Neural cell (in vitro differentiated cells): Measurements from ENCODE around the gene ANKRD42. TPM values are rescaled to one million over a fixed set of nuclear protein-coding genes. Genes with fewer than 3 reads are reported as not detected.

Source experiments
- H2AFZ ChIP-seq: fragments of 200-600, 300-800 bp; sonication (generic), shearing (Covaris generic); 2 replicates; pipeline ENCODE4 v1.6.0; 2014; ENCODE audit warnings: low read depth, mild to moderate bottlenecking, antibody characterized with exemption, low read length, moderate library complexity
- H3F3A ChIP-seq: fragments of 200-600 bp; shearing (Covaris generic); 2 replicates; pipeline ENCODE4 v1.6.1; 2016; ENCODE audit warnings: mild to moderate bottlenecking, moderate library complexity, mixed read lengths, antibody characterized with exemption, low read length; ENCODE audit not compliant: insufficient read depth, poor library complexity, severe bottlenecking
- H3K27ac ChIP-seq: fragments of 200-600, 300-800 bp; sonication (generic), shearing (Covaris generic); 2 replicates; pipeline ENCODE4 v1.5.1; 2014; ENCODE audit warnings: mild to moderate bottlenecking, low read length, moderate library complexity
- H3K27me3 ChIP-seq: fragments of 300-800, 200-600 bp; sonication (generic), shearing (Covaris generic); 2 replicates; pipeline ENCODE4 v1.6.0; 2014; ENCODE audit warnings: mild to moderate bottlenecking, low read depth, low read length, moderate library complexity; ENCODE audit not compliant: insufficient read depth
- H3K36me3 ChIP-seq: fragments of 300-800, 200-600 bp; sonication (generic), shearing (Covaris generic); 2 replicates; pipeline ENCODE4 v1.5.1; 2014; ENCODE audit warnings: mild to moderate bottlenecking, antibody characterized with exemption, low read length, moderate library complexity; ENCODE audit not compliant: insufficient read depth
- H3K4me2 ChIP-seq: fragments of 300-800, 200-600 bp; sonication (generic), shearing (Covaris generic); 2 replicates; pipeline ENCODE4 v1.6.0; 2014; ENCODE audit warnings: mild to moderate bottlenecking, low read length
- H3K4me3 ChIP-seq: fragments of 300-800, 200-600 bp; sonication (generic), shearing (Covaris generic); 2 replicates; pipeline ENCODE4 v1.5.1; 2014; ENCODE audit warnings: mild to moderate bottlenecking, low read length, moderate library complexity
- H3K79me2 ChIP-seq: fragments of 200-600 bp; shearing (Covaris generic); replicated peaks from 2 replicates; pipeline ENCODE4 v1.6.0; 2014; ENCODE audit warnings: mild to moderate bottlenecking, low read length, moderate library complexity; ENCODE audit not compliant: insufficient read depth
- H3K9ac ChIP-seq: fragments of 300-800, 200-600 bp; sonication (generic), shearing (Covaris generic); 2 replicates; pipeline ENCODE4 v1.6.1; 2016; ENCODE audit warnings: mild to moderate bottlenecking, low read length, mixed read lengths
- H3K9me2 ChIP-seq: fragments of 200-600 bp; shearing (Covaris generic); 2 replicates; pipeline ENCODE4 v1.6.1; 2016; ENCODE audit warnings: mild to moderate bottlenecking, low read length, mixed read lengths; ENCODE audit not compliant: insufficient read depth
- H3K9me3 ChIP-seq: fragments of 200-600, 300-800 bp; sonication (generic), shearing (Covaris generic); 2 replicates; pipeline ENCODE4 v1.6.1; 2016; ENCODE audit warnings: mild to moderate bottlenecking, mixed run types, low read length, moderate library complexity, mixed read lengths
- H4K20me1 ChIP-seq: fragments of 200-600 bp; shearing (Covaris generic); 2 replicates; pipeline ENCODE4 v1.6.1; 2016; ENCODE audit warnings: mild to moderate bottlenecking, mixed run types; ENCODE audit not compliant: insufficient read depth
- EP300 ChIP-seq: fragments of 450-650 bp; conservative IDR thresholded peaks from 2 replicates; pipeline ENCODE4 v1.6.1; 2014; ENCODE audit warnings: antibody characterized with exemption, mild to moderate bottlenecking, moderate library complexity; ENCODE audit not compliant: poor library complexity, severe bottlenecking
- EZH2 ChIP-seq: fragments of 200-600, 300-800 bp; shearing (Covaris generic), sonication (generic); IDR thresholded peaks from 2 replicates; pipeline ENCODE4 v1.6.1; 2014; ENCODE audit warnings: antibody characterized with exemption, low read length, borderline replicate concordance, mild to moderate bottlenecking; ENCODE audit not compliant: insufficient read depth, poor library complexity, severe bottlenecking
- MXI1 ChIP-seq: fragments of 450-650 bp; conservative IDR thresholded peaks from 2 replicates; pipeline ENCODE4 v1.6.1; 2014; ENCODE audit warnings: antibody characterized with exemption, mild to moderate bottlenecking; ENCODE audit not compliant: poor library complexity, severe bottlenecking
- POLR2AphosphoS5 ChIP-seq: IDR thresholded peaks from 2 replicates; pipeline ENCODE4 v1.6.1; 2012
- RAD21 ChIP-seq: fragments of 450-650 bp; conservative IDR thresholded peaks from 2 replicates; pipeline ENCODE4 v1.6.1; 2014; ENCODE audit warnings: antibody characterized with exemption, mild to moderate bottlenecking, moderate library complexity
- SMC3 ChIP-seq: fragments of 450-650 bp; conservative IDR thresholded peaks from 2 replicates; pipeline ENCODE4 v1.6.1; 2014; ENCODE audit warnings: antibody characterized with exemption, mild to moderate bottlenecking, moderate library complexity; ENCODE audit not compliant: poor library complexity
- TAF1 ChIP-seq: IDR thresholded peaks from 2 replicates; pipeline ENCODE4 v1.6.1; 2012; ENCODE audit warnings: low read depth
- polyA plus RNA-seq: library from polyadenylated mRNA; depleted of rRNA; stranded (reverse); fragments of >200 nt; gene quantifications from 2 replicates; pipeline ENCODE4 v1.2.3, GENCODE V29; 2014
- TF ChIP-seq, protein P1 (sequence below): IDR thresholded peaks from 2 replicates; pipeline ENCODE4 v1.6.1; 2012; ENCODE audit warnings: borderline replicate concordance
- TF ChIP-seq, protein P2 (sequence below): fragments of 450-650 bp; IDR thresholded peaks from 2 replicates; pipeline ENCODE4 v1.5.1; 2014; ENCODE audit warnings: antibody characterized with exemption, mild to moderate bottlenecking, moderate library complexity; ENCODE audit not compliant: poor library complexity, severe bottlenecking

The ANKRD42 gene
- polyA plus RNA-seq, 1 donor from 2014 or later: 16.1 TPM

DNA sequence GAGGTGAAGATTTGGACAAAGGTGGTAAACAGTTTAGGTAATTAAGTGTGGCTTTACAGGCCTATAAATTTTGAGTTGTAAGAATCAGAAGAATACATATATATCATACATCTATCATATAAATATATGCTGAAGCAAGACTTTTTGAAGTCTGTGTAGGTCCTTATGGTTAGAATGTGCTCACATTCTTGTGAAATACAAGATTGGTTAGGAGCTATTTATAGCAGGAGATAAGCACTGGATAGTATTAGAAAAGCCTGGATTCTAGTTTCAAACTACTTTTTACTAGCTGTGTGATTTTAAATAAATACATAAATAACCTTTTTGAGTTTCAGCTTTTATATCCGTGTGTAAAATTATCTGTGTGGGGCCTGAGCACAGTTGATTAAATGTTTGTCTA, 42.3 kb downstream of the ANKRD42 start:
- Histone ChIP-seq H4K20me1 (no peaks in the 10 kb centered on the region), H3K27ac (no peak overlapping the region), H3K27me3 (no peaks in the 10 kb centered on the region), H3K9me2 (no peaks in the 10 kb centered on the region), H3K9ac (no peak overlapping the region), H3K4me3 (no peak overlapping the region), H3K79me2 (no peaks in the 10 kb centered on the region), H2AFZ (no peak overlapping the region), H3K9me3 (no peaks in the 10 kb centered on the region), H3K36me3 (no peaks in the 10 kb centered on the region), H3F3A (no peaks in the 10 kb centered on the region), H3K4me2 (no peak overlapping the region)
- TF ChIP-seq SMC3 (no peak), TAF1 (no peak)
- TF ChIP-seq, protein P1, sequence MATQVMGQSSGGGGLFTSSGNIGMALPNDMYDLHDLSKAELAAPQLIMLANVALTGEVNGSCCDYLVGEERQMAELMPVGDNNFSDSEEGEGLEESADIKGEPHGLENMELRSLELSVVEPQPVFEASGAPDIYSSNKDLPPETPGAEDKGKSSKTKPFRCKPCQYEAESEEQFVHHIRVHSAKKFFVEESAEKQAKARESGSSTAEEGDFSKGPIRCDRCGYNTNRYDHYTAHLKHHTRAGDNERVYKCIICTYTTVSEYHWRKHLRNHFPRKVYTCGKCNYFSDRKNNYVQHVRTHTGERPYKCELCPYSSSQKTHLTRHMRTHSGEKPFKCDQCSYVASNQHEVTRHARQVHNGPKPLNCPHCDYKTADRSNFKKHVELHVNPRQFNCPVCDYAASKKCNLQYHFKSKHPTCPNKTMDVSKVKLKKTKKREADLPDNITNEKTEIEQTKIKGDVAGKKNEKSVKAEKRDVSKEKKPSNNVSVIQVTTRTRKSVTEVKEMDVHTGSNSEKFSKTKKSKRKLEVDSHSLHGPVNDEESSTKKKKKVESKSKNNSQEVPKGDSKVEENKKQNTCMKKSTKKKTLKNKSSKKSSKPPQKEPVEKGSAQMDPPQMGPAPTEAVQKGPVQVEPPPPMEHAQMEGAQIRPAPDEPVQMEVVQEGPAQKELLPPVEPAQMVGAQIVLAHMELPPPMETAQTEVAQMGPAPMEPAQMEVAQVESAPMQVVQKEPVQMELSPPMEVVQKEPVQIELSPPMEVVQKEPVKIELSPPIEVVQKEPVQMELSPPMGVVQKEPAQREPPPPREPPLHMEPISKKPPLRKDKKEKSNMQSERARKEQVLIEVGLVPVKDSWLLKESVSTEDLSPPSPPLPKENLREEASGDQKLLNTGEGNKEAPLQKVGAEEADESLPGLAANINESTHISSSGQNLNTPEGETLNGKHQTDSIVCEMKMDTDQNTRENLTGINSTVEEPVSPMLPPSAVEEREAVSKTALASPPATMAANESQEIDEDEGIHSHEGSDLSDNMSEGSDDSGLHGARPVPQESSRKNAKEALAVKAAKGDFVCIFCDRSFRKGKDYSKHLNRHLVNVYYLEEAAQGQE: no peak

DNA sequence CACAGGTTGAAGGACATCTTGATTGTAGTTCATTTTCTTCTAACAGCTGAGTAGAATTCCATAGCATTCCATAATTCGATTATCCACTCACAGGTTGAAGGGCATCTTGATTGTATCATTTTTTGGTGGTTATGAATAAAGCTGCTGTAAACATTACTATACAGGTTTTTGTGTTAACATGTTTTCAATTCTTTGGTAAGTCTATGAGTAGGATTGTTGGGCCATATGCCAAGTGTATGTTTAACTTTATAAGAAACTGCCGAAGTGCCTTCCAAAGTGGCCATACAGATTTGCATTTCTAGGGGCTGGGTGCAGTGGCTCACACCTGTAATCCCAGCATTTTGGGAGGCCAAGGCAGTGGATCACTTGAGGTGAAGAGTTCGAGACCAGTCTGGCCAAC, 44.6 kb downstream of the ANKRD42 start:
- Histone ChIP-seq H3K9ac (no peak overlapping the region), H3K9me2 (no peaks in the 10 kb centered on the region), H3K4me2 (no peak overlapping the region), H2AFZ (no peak overlapping the region), H3F3A (no peaks in the 10 kb centered on the region), H3K4me3 (no peak overlapping the region), H3K9me3 (no peaks in the 10 kb centered on the region), H3K27me3 (no peaks in the 10 kb centered on the region), H4K20me1 (no peaks in the 10 kb centered on the region), H3K36me3 (no peaks in the 10 kb centered on the region), H3K27ac (no peak overlapping the region), H3K79me2 (no peaks in the 10 kb centered on the region)
- no peak for TF ChIP-seq RAD21
- TF ChIP-seq, protein P1: no peak
- TF ChIP-seq EZH2: no peak
- no peak for TF ChIP-seq POLR2AphosphoS5
- TF ChIP-seq, protein P2, sequence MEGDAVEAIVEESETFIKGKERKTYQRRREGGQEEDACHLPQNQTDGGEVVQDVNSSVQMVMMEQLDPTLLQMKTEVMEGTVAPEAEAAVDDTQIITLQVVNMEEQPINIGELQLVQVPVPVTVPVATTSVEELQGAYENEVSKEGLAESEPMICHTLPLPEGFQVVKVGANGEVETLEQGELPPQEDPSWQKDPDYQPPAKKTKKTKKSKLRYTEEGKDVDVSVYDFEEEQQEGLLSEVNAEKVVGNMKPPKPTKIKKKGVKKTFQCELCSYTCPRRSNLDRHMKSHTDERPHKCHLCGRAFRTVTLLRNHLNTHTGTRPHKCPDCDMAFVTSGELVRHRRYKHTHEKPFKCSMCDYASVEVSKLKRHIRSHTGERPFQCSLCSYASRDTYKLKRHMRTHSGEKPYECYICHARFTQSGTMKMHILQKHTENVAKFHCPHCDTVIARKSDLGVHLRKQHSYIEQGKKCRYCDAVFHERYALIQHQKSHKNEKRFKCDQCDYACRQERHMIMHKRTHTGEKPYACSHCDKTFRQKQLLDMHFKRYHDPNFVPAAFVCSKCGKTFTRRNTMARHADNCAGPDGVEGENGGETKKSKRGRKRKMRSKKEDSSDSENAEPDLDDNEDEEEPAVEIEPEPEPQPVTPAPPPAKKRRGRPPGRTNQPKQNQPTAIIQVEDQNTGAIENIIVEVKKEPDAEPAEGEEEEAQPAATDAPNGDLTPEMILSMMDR: no peak
- no peak for TF ChIP-seq MXI1
- no peak for TF ChIP-seq SMC3
- TF ChIP-seq TAF1: no peak
- TF ChIP-seq EP300: no peak
